NCI-H82 (cell line): ENCODE results near the gene RS1.
A peak's percentile ranks its signal among the peaks of the same experiment; 100 is the strongest.

Experiments
- DNase-seq: peaks from one replicate; lab custom pipeline; 2025; lab: John Stamatoyannopoulos, UW

Gene RS1

GRCh38 chrX:18672008-18672407, at the start of gene RS1:
Gene RS1, minus strand, starts transcription at chrX:18672108. Its CDS starts 40 bp downstream, at chrX:18672068.
- peak; percentile 96 for DNase-seq

GRCh38 chrX:18719852-18720251, 47.9 kb upstream of the RS1 start:
- no peak for DNase-seq

- no peak for DNase-seq
Measured at GRCh38 chrX:18714910-18715309, 43.0 kb upstream of the RS1 start.

GRCh38 chrX:18709833-18710232, 37.9 kb upstream of the RS1 start:
- DNase-seq: no peak

GRCh38 chrX:18707426-18708049, 35.6 kb upstream of the RS1 start, which contains the start of gene PPEF1:
Gene PPEF1, plus strand, starts transcription at chrX:18707645. Its CDS starts 136 bp downstream, at chrX:18707781.
- peak; percentile 94 for DNase-seq

- DNase-seq: peak; percentile 28
Measured at GRCh38 chrX:18702362-18703195, 30.7 kb upstream of the RS1 start.

- DNase-seq: no peak
Measured at GRCh38 chrX:18701621-18702361, 29.9 kb upstream of the RS1 start.

- no peak for DNase-seq
Measured at GRCh38 chrX:18698737-18699650, 27.1 kb upstream of the RS1 start.

- no peak for DNase-seq
Measured at GRCh38 chrX:18696653-18697052, 24.7 kb upstream of the RS1 start.

GRCh38 chrX:18692541-18692940, 20.6 kb upstream of the RS1 start:
- DNase-seq: peak; percentile 97

GRCh38 chrX:18691431-18691830, 19.5 kb upstream of the RS1 start:
- DNase-seq: no peak

GRCh38 chrX:18687856-18688495, 16.1 kb upstream of the RS1 start:
- DNase-seq: no peak

GRCh38 chrX:18682979-18683387, 11.1 kb upstream of the RS1 start:
- no peak for DNase-seq

GRCh38 chrX:18681996-18682395, 10.1 kb upstream of the RS1 start:
- peak; percentile 61 for DNase-seq

GRCh38 chrX:18677161-18677869, 5.4 kb upstream of the RS1 start:
- DNase-seq: no peak

GRCh38 chrX:18676470-18676869, 4.6 kb upstream of the RS1 start:
- DNase-seq: peak; percentile 81

GRCh38 chrX:18676050-18676449, 4.1 kb upstream of the RS1 start:
- DNase-seq: peak; percentile 27

- peak; percentile 89 for DNase-seq
Measured at GRCh38 chrX:18674788-18675735, 3.2 kb upstream of the RS1 start.

- no peak for DNase-seq
Measured at GRCh38 chrX:18674417-18674787, 2.5 kb upstream of the RS1 start.
